Activated T-helper 17 cell treated with anti-CD3 and anti-CD28 coated beads, Interleukin-2, amount 50 U/mL, for 72 hours (primary cell): Measurements from ENCODE around the gene MRPL2. TPM values are rescaled to one million over a fixed set of nuclear protein-coding genes. Genes with fewer than 3 reads are reported as not detected.

ENCODE experiments used
- ATAC-seq: fragments of 150-1000 bp; cut with Tn5 transposase; replicated peaks from 2 replicates; pipeline ENCODE4 v1.10.0; 2021; ENCODE audit warnings: mild to moderate bottlenecking, moderate library complexity
- H3K27ac Mint-ChIP-seq: one replicate; pipeline ENCODE4 v1.8.0; 2022; ENCODE audit warnings: mixed read lengths
- H3K27me3 Mint-ChIP-seq: one replicate; pipeline ENCODE4 v1.8.0; 2022; ENCODE audit warnings: mixed read lengths
- H3K36me3 Mint-ChIP-seq: one replicate; pipeline ENCODE4 v1.8.0; 2022; ENCODE audit warnings: low read depth, mild to moderate bottlenecking, mixed read lengths
- H3K4me1 Mint-ChIP-seq: one replicate; pipeline ENCODE4 v1.8.0; 2022; ENCODE audit warnings: mixed read lengths
- H3K4me3 Mint-ChIP-seq: one replicate; pipeline ENCODE4 v1.8.0; 2022; ENCODE audit warnings: mild to moderate bottlenecking, mixed read lengths
- H3K9me3 Mint-ChIP-seq: one replicate; pipeline ENCODE4 v1.8.0; 2022; ENCODE audit warnings: mixed read lengths
- total RNA-seq, 2 donors: library from RNA; stranded (reverse); gene quantifications; one replicate each; pipeline ENCODE4 v1.2.3, GENCODE V29; 2022

Gene MRPL2
- total RNA-seq, 2 donors from 2014 or later: 65.2 to 67.3 TPM

DNA sequence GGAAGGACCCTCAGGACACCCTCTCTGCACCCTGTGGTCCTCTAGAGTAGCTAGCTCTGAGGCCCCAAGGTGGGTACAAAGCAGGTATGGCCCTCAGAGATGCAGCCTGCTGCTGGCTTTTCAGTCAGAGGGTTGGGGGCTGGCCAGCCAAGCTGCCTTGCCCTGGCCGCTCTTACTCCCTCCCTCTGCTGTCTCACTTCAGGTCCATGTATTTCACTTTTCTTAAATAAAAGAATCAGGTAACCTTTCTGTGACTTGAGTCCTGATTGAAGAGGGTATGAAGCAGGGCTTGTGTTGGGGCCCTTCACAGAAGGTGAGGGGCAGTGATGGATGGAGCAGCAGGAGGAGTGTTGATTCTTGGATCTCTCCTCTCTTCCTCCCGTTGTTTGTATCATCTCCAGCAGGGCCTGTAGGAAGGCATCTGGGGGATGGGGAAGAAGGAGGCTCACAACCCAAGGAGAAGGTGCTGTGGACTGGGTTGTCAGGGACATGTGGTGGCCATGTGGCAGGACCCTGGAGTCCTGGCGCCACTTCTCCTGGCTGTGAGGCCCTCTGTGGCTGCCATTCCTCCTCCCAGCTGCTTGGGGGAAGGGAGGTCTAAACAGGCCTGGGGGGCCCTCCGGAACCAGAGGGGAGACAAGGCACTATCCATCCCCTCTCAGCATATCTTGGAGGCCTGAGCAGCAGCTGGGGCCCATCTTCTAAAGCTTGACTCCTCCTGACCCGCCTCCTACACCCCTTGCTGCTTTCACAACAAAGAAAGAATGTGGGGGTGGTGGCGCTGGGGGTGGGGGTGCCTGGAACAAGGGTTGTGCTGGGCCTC lies 15.8 kb upstream of the MRPL2 start:
- H3K9me3 Mint-ChIP-seq: no peaks in the 10 kb centered on the region
- ATAC-seq: no peak
- peaks cover 40% of the 10 kb centered on the region for H3K36me3 Mint-ChIP-seq
- H3K4me1 Mint-ChIP-seq: no peaks in the 10 kb centered on the region
- no peak overlapping the region for H3K4me3 Mint-ChIP-seq
- H3K27me3 Mint-ChIP-seq: peaks cover 18% of the 10 kb centered on the region
- H3K27ac Mint-ChIP-seq: no peak overlapping the region

DNA sequence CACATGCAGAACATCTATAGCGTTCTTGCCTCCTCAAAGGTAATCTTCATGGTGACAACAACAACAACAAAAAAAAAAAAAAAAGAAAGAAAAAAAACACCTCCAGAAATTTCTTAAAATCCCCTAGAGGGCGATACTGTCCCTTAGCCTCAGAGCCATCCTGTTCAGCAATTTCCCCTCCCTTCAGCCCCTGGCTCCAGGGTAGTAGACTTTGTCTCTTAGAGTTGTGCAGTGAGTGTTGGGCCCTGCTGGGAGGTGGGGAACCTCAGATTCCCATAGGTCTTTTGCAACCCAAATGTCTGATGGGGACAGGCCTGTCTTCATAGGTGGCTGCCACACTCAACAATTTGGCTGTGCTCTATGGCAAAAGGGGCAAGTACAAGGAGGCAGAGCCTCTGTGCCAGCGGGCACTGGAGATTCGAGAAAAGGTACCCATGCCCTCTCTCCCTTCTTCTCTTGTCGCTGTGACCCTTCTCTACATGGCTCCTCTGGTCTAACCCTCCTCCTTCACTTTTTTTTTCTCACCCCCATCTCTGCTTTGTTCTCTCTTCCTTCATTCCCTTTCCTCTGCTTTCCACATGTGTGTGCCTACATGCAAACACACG lies 10.9 kb upstream of the MRPL2 start:
- H3K27me3 Mint-ChIP-seq: peaks cover 3% of the 10 kb centered on the region
- H3K36me3 Mint-ChIP-seq: peaks cover 40% of the 10 kb centered on the region
- ATAC-seq: peak; percentile 50
- peak overlapping the region; percentile 31 for H3K27ac Mint-ChIP-seq
- no peaks in the 10 kb centered on the region for H3K4me1 Mint-ChIP-seq
- no peak overlapping the region for H3K4me3 Mint-ChIP-seq
- no peaks in the 10 kb centered on the region for H3K9me3 Mint-ChIP-seq

DNA sequence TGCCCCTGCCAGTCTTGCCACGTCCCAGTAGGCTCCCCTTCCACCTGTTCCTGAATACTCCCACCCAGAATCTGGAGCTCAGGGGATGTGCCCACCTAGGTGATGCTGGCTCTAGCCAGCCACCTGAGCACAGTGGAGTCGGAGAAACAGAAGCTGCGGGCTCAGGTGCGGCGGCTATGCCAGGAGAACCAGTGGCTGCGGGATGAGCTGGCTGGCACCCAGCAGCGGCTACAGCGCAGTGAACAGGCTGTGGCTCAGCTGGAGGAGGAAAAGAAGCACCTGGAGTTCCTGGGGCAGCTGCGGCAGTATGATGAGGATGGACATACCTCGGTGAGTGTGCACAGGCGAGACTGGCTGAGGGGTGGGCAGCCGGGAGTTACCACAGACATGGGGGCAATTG lies 3.6 kb upstream of the MRPL2 start:
- no peak for ATAC-seq
- no peak overlapping the region for H3K27ac Mint-ChIP-seq
- no peak overlapping the region for H3K4me3 Mint-ChIP-seq
- H3K36me3 Mint-ChIP-seq: peaks cover 28% of the 10 kb centered on the region
- no peaks in the 10 kb centered on the region for H3K27me3 Mint-ChIP-seq
- H3K9me3 Mint-ChIP-seq: no peaks in the 10 kb centered on the region
- peaks cover 20% of the 10 kb centered on the region for H3K4me1 Mint-ChIP-seq

DNA sequence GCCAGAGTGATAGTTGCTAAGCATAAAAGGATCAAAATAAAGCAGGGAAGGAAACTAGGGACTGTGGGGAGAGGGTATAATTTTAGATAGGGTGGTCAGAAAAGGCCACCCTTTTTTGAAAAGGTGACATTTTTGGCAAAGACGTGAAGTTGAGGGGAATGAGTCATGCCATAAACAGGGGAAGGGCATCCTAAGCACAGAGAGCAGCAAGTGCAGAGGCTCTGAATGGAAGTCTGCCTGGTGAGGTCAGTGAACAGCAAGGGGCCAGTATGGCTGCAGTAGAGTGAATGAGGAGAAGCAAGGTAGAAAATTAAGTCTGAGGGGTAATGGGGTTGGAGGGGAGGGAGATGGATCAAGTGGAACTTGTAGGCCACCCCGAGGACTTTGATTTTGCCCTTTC lies 2.6 kb upstream of the MRPL2 start:
- Mint-ChIP-seq H3K27me3 (no peaks in the 10 kb centered on the region), H3K4me1 (peaks cover 20% of the 10 kb centered on the region), H3K36me3 (peaks cover 38% of the 10 kb centered on the region), H3K9me3 (no peaks in the 10 kb centered on the region), H3K27ac (peak overlapping the region; percentile 8), H3K4me3 (peak overlapping the region; percentile 95)
- no peak for ATAC-seq

DNA sequence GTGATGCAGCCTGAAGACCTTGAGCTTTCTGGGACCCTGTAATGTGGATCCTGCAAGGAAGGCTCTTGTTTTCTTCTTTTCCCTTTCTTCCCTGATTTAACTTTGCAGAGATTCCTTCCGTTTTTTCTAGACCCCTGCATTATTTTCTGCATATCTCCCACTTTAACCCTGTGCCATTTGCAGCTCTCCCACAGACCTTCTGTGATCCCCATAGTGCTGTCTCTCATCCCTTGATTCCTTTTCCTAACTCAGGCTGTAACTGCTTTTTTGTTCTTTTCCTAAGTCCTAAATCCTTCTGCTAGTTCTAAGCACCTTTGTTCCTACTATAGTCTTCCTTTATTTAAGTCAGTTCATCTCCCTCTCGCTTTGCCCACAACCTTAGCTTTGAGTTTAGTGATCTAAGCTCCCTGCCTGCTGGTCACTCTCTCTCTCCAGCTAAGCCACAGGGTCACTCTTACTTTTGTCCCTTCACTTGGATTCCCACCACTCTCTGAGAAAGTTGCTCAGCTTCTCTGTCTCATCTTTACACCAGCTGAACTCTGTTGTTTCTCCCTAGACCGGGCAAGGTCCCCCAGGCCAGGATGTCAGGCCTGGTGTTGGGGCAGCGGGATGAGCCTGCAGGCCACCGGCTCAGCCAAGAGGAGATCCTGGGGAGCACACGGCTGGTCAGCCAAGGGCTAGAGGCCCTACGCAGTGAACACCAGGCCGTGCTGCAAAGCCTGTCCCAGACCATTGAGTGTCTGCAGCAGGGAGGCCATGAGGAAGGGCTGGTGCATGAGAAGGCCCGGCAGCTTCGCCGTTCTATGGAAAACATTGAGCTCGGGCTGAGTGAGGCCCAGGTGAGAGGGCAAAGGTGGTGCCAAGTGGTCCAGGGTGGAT lies 1.8 kb upstream of the MRPL2 start:
- Mint-ChIP-seq H3K9me3 (no peaks in the 10 kb centered on the region), H3K4me1 (peaks cover 20% of the 10 kb centered on the region), H3K4me3 (peak overlapping the region; percentile 95), H3K27me3 (no peaks in the 10 kb centered on the region), H3K36me3 (peaks cover 46% of the 10 kb centered on the region), H3K27ac (peak overlapping the region; percentile 8)
- ATAC-seq: no peak

DNA sequence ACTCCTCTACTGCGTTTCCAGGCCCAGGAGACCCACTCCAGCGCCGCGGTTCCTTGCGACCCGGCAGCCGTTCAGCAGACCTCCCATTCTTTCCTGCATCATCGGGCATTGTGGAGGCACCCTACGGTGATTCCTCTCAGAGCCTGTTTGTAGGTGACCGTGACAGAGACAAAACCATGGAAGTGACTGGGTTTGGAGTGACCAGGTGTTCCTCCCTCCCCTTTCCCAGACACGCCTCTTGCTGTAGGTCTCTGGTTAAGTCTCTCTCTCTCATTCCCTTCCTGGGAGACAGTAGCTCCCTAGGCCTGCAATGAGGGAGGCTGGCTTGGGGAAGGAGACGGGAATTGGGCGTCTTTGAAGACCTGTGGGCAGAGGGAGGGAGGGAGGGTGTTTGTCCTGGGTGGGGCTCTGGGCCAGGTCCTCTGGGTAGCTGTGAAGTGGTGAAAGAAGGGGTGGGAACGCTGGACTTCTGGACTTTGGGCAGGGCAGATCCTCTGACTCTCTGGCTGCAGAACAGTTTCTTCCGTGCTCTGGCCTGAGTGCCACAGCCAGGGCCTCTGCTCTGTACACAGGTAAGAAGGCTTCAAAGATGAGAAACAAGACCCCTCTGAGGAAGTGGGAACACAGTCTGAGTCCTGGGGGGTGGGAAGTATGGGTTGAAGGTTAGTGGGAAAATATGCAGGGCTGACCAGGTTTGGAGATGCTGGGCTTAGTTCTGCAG lies 960 bp upstream of the MRPL2 start:
- Mint-ChIP-seq H3K27me3 (no peaks in the 10 kb centered on the region), H3K4me1 (peaks cover 20% of the 10 kb centered on the region), H3K36me3 (peaks cover 54% of the 10 kb centered on the region), H3K4me3 (peak overlapping the region; percentile 95), H3K27ac (peak overlapping the region; percentile 98), H3K9me3 (no peaks in the 10 kb centered on the region)
- no peak for ATAC-seq

DNA sequence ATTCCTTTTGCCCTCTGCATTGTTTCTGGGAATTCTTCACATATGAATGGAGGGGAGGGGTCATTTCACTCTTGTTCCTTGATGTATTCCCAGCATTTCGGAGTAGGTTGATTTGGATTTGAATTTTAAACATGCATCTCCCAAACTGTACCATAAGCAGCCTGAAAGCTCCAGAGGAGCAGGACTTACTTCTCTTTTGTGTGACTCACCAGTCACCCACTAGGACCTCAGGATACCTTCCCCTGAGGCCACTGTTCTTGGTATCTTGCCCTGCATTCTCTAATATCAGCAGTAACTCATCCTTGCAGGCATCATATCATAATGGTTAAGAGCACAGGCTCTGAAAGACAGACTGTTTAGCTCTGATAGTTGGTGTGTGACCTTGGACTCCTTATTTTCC lies 703 bp downstream of the MRPL2 start:
- Mint-ChIP-seq H3K36me3 (peaks cover 53% of the 10 kb centered on the region), H3K27me3 (no peaks in the 10 kb centered on the region)
- ATAC-seq: no peak

DNA sequence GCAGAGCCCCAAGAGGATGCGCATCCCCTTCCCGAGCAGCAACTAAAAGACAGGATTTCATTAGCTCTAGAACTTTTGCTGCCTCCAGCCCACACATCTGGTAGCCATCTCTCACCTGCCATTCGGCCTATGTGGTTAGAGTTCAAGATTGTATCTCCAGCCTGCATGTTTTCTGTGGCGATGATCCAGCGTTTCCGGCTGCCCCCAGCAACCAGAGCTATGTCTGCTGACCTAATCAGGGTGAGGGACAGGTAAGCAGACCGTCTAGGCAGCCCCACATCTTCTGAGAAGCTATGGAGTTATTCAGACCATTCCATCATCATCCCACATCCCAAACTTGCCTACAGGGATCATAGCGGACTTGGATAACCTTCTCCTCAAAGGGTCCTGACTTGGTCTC lies 3.3 kb downstream of the MRPL2 start:
- no peak overlapping the region for H3K4me3 Mint-ChIP-seq
- H3K27me3 Mint-ChIP-seq: no peaks in the 10 kb centered on the region
- no peaks in the 10 kb centered on the region for H3K9me3 Mint-ChIP-seq
- H3K36me3 Mint-ChIP-seq: peaks cover 61% of the 10 kb centered on the region
- H3K27ac Mint-ChIP-seq: no peak overlapping the region
- ATAC-seq: no peak
- H3K4me1 Mint-ChIP-seq: peaks cover 35% of the 10 kb centered on the region

More for the DNA sequence above, 703 bp downstream of the MRPL2 start:
- Mint-ChIP-seq H3K9me3 (no peaks in the 10 kb centered on the region), H3K4me1 (peaks cover 20% of the 10 kb centered on the region), H3K27ac (peak overlapping the region; percentile 98), H3K4me3 (peak overlapping the region; percentile 95)

DNA sequence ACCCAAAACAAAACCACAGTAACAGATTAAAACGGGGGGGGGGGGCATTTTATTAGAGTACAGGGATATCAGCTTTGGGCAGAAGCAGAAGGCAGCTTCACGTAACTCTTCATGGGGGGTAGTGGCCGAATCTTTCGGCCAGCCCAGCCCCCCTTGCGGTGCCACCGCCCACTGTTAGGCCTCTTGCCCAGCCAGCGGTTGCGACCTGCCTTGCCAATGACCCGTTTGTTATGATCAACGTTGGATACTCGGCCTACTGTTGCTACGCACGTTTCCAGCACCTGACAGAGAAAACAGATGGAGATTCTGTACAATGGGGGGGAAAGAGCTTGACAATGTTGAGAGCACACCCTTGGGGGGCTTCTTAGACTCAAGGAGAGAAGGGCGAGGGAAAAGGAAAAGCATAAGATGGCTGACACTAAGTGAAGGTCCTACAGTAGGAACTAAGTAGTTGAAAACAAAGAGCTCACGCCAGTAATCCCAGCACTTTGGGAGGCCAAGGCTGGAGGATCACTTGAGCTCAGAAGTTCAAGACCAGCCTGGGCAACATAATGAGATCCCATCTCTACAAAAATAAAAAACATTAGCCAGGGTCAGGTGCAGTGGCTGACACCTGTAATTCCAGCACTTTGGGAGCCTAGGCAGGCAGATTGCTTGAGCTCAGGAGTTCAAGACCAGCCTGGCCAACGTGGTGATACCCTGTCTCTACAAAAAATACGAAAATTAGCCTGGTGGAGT lies 4.9 kb downstream of the MRPL2 start:
- H3K27me3 Mint-ChIP-seq: no peaks in the 10 kb centered on the region
- H3K36me3 Mint-ChIP-seq: peaks cover 77% of the 10 kb centered on the region
- H3K4me1 Mint-ChIP-seq: peaks cover 32% of the 10 kb centered on the region
- H3K4me3 Mint-ChIP-seq: peak overlapping the region; percentile 90
- no peaks in the 10 kb centered on the region for H3K9me3 Mint-ChIP-seq
- H3K27ac Mint-ChIP-seq: peak overlapping the region; percentile 95
- no peak for ATAC-seq

DNA sequence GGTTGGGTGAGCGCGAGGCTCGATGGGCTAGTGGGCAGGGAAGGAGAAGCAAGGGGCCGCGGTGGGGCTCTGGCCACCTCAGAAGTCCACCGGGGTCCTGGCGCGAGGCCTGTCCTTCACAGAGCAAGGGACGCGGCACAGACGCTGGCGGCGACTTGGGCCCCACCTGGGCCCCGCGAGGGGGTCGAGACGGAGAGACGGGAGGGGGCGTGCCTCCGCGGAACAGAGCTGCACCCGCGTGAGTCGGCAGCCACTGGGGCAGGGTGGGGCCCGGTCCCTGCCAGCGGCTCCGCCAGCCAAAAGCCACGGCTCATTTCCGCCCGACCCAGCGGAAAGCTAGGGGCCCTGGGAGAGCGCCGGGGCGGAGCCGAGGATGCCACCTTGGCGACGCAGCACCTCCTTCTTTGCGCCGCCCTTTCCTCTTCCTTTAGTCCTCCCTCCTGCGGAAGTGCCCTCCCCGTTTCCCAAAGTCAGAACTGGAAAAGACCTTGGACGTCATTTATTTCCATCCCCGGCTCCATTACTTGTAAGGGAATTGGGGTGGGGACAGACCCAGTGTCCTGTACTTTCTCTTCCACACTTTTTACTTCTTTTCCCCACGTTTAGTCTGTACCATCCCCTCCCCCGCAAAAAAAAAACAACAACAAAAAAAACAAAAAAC lies 5.6 kb downstream of the MRPL2 start, which contains the start of gene CUL7:
TSS of gene CUL7 (minus strand) at position 307 of the 661 bp plus-strand sequence. CDS start 1,063 bp downstream, outside the sequence.
- H3K4me1 Mint-ChIP-seq: peaks cover 31% of the 10 kb centered on the region
- peak within 1 kb of the TSS; percentile 95 for H3K27ac Mint-ChIP-seq

DNA sequence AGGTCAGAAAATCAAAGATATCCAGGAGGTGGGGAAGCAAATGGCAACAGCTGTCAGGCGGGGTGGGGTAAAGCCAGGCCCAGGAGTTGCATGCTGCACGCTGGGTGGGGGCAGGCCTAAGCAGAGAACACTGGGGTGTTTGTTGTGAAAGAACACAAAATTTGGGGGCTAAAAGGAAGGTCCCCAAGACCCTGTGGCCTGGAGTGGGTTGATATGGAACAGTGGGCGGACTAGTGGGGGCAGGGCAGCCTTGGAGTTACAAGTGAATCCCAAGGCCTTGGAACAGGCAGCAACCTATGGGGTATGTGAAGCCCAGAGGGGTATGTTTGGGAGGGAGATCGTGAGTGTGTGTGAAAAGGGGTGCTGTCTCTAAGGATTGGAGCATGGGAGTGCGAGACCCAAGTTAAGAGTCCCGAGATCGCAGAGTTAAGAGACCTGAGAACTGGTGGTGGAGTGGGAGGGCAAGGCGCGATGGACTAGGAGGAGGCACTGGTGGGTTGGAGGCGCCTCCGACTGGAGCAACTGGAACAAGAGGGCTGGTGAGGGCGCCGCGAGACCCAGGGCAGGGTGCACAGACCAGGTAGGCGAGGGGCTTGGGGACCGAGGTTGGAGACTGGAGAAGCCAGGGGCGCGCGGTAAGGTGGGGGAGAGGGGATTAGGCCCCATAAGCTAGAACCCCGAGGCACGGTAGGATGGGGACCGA lies 6.2 kb downstream of the MRPL2 start:
- Mint-ChIP-seq H3K9me3 (no peaks in the 10 kb centered on the region), H3K36me3 (peaks cover 78% of the 10 kb centered on the region), H3K27ac (peak overlapping the region; percentile 95), H3K4me1 (peaks cover 24% of the 10 kb centered on the region), H3K4me3 (peak overlapping the region; percentile 90), H3K27me3 (no peaks in the 10 kb centered on the region)
- ATAC-seq: peak; percentile 28

More for the DNA sequence above, 5.6 kb downstream of the MRPL2 start, which contains the start of gene CUL7:
- Mint-ChIP-seq H3K36me3 (peaks cover 78% of the 10 kb centered on the region), H3K4me3 (peak within 1 kb of the TSS; percentile 90), H3K9me3 (no peaks in the 10 kb centered on the region), H3K27me3 (no peaks in the 10 kb centered on the region)
- ATAC-seq: peak; percentile 100

DNA sequence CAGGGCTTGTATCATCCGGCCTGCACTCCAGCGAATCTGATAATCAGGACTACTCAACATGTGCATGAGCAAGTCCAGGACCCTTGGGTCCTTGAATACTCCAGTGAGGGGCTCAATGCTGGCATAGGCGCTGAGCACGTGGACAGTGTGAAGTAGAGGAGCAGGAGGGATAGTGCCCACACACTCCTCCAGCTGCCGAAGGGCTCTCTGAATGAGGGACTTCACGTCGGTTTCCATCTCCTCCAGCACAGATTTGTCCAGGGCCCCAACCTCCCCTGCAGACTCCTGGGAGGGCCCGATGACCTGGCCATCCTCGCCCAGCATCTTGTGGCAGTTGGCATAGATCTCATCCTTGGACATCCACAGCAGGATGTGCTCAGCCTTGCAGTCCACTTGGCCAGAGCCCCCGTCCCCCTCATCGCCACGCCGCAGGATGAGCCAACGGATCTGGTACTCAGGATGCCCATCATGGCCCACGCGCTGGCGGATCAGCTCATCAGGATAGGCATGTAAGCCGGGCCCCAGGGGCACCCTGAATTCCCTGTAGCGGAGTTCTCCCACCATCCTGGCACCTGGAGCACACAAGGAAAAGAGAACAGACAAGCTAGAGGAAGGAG lies 6.9 kb downstream of the MRPL2 start:
- Mint-ChIP-seq H3K9me3 (no peaks in the 10 kb centered on the region), H3K36me3 (peaks cover 77% of the 10 kb centered on the region), H3K4me3 (peak overlapping the region; percentile 90), H3K4me1 (peaks cover 24% of the 10 kb centered on the region), H3K27ac (peak overlapping the region; percentile 95), H3K27me3 (no peaks in the 10 kb centered on the region)
- ATAC-seq: no peak
